Left ventricle myocardium inferior (tissue), 1 donor: ENCODE results near the gene ERBB2. TPM values are rescaled to one million over a fixed set of nuclear protein-coding genes. Genes with fewer than 3 reads are reported as not detected.

Experiments
- DNase-seq: peaks from one replicate; pipeline ENCODE4 v3.0.0-alpha.2; 2020
- H3K27ac ChIP-seq: fragments of 200-600 bp; replicated peaks from 2 replicates; pipeline ENCODE4 v1.8.0; 2021
- H3K27me3 ChIP-seq: fragments of 200-600 bp; 2 replicates; pipeline ENCODE4 v1.8.0; 2021; ENCODE audit warnings: low read depth
- H3K36me3 ChIP-seq: fragments of 200-600 bp; 2 replicates; pipeline ENCODE4 v1.8.0; 2021
- H3K4me1 ChIP-seq: fragments of 200-600 bp; 2 replicates; pipeline ENCODE4 v1.8.0; 2021
- H3K4me3 ChIP-seq: fragments of 200-600 bp; 2 replicates; pipeline ENCODE4 v1.8.0; 2021; ENCODE audit warnings: mild to moderate bottlenecking, moderate library complexity
- H3K9me3 ChIP-seq: fragments of 200-600 bp; replicated peaks from 2 replicates; pipeline ENCODE4 v1.8.0; 2021
- CTCF ChIP-seq: fragments of 200-600 bp; IDR thresholded peaks from 2 replicates; pipeline ENCODE4 v1.8.0; 2021; ENCODE audit warnings: antibody characterized with exemption, mild to moderate bottlenecking, borderline replicate concordance
- intact Hi-C: fragments of 100-400 bp; cut with micrococcal nuclease; formaldehyde crosslinking; loops from one replicate; pipeline ENCODE4 v1.11.0; 2022
- microRNA-seq: library from miRNA; unstranded; fragments of <30 nt; microRNA quantifications from one replicate; pipeline ENCODE4 v1.2.0, GENCODE V29; 2020
- total RNA-seq: library from RNA; stranded (reverse); fragmentation: NEBNext Ultra II Directional; extraction: Animal tissue kit (Norgen Biotek cat#: 25700); gene quantifications from one replicate; pipeline ENCODE4 v1.2.1, GENCODE V29; 2021
- donor health status: DM: no; HTN: yes; CAD: no; lungs with severe emphysema.

Gene ERBB2
- total RNA-seq, 1 donor from 2014 or later, result 61.0 TPM

GRCh38 chr17:39776252-39776651 is 76.4 kb downstream of the ERBB2 start:
- H3K36me3 ChIP-seq, result no peaks in the 10 kb centered on the region
- no peaks in the 10 kb centered on the region for H3K4me1 ChIP-seq
- H3K9me3 ChIP-seq, result no peaks in the 10 kb centered on the region
- no peak overlapping the region for H3K27ac ChIP-seq
- no peak for TF ChIP-seq CTCF
- no peak for DNase-seq
- H3K27me3 ChIP-seq, result peaks cover 95% of the 10 kb centered on the region
- no peak overlapping the region for H3K4me3 ChIP-seq
- intact Hi-C loops, result no loop called here

GRCh38 chr17:39777534-39778365 is 77.9 kb downstream of the ERBB2 start:
- intact Hi-C loops, result no loop called here
- H3K4me3 ChIP-seq, result no peak overlapping the region
- H3K4me1 ChIP-seq, result peaks cover 4% of the 10 kb centered on the region
- no peaks in the 10 kb centered on the region for H3K36me3 ChIP-seq
- no peak for TF ChIP-seq CTCF
- peaks cover 97% of the 10 kb centered on the region for H3K27me3 ChIP-seq
- DNase-seq, result no peak
- no peaks in the 10 kb centered on the region for H3K9me3 ChIP-seq
- H3K27ac ChIP-seq, result no peak overlapping the region

Small RNA genes within 50 kb of the gene (microRNA-seq; reads per million reads assigned to microRNA genes)
- gene MIR4728, result not detected

Other genes starting within 250 kb of the ERBB2 start
- 21.8 TPM for gene MED1, start 248.8 kb upstream of the ERBB2 start, total RNA-seq
- 19.7 TPM for gene CDK12, start 238.6 kb upstream of the ERBB2 start, total RNA-seq
- not detected for gene NEUROD2, start 92.1 kb upstream of the ERBB2 start, total RNA-seq
- gene PPP1R1B, start 73.1 kb upstream of the ERBB2 start, total RNA-seq, result 0.36 TPM
- gene STARD3, start 62.9 kb upstream of the ERBB2 start, total RNA-seq, result 15.7 TPM
- 5,825 TPM for gene TCAP, start 34.7 kb upstream of the ERBB2 start, total RNA-seq
- 7.6 TPM for gene PNMT, start 31.6 kb upstream of the ERBB2 start, total RNA-seq
- gene PGAP3, start 12.0 kb upstream of the ERBB2 start, total RNA-seq, result 10.7 TPM
- gene MIEN1, start 30.5 kb downstream of the ERBB2 start, total RNA-seq, result 57.1 TPM
- gene GRB7, start 37.9 kb downstream of the ERBB2 start, total RNA-seq, result 1.1 TPM
- gene IKZF3, start 164.2 kb downstream of the ERBB2 start, total RNA-seq, result 0.16 TPM
- gene ZPBP2, start 168.1 kb downstream of the ERBB2 start, total RNA-seq, result not detected
- 2.8 TPM for gene GSDMB, start 218.6 kb downstream of the ERBB2 start, total RNA-seq
- gene ORMDL3, start 227.5 kb downstream of the ERBB2 start, total RNA-seq, result 44.7 TPM
- gene LRRC3C, start 227.7 kb downstream of the ERBB2 start, total RNA-seq, result not detected